ENCODE results near the gene DSCAML1. TPM values are rescaled to one million over a fixed set of nuclear protein-coding genes. Genes with fewer than 3 reads are reported as not detected.

DSCAML1 gene
- total and polyA plus RNA-seq, 2 of the 8 experiments (the other 6 are each of a cell fraction or from before 2014, with no cell fraction given): 0.19 to 0.24 TPM

DNA sequence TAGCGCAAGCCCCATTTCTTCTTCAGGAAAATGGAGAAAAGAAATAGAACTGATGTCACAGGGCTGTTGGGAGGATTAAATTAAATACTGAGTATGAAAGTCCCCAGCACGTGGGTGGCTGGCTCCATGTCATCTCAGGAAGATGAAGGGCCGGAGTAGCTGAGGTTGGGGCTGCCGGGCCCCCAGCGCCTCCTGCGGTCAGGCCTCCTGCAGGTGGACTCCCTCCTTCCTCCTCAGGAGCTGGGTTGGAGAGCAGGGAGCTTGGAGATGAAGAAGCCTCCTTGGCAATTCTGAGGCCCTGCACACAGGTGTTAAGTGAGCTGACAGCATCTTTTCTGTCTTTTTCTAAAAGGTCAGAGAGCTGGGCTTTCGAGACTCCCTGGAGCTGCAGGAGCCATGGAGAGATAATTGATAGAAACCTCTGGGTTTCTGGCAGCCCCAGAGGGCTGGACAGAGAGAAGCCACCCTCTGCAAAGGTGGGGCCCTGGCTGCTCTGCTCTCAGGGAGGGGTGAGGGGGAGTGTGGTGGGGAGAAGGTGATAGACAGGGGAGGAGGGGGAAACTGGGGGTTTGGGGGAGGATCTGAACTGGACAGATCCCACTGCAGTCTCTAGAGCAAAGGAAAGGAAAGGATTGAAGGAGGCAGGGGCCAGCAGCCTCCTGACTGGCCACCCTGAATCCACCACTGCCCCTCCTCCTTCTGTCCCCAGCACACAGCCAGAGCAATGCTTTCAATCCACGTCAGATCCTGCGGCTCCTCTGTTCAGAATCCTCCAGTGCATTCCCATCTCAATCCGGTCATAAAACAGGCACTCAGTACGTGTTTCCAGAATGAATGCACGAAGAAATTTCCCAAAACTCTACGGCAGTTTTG lies 258.5 kb downstream of the DSCAML1 start:
- CTCF ChIA-PET (ENCODE audit: partially characterized antibody): interaction anchor here (1.8 to 2.3 kb wide), 2 partner anchors 18 to 76 kb away, joined by 5 to 6 read pairs; no protein-coding TSS in a partner anchor
- TF ChIP-seq SP1 (IDR thresholded peaks at IDR 0.05; ENCODE audit: low read depth, low read length): no peak
- no peak for TF ChIP-seq POLR2A (IDR thresholded peaks at IDR 0.05; ENCODE audit: control extremely low read depth in 1 of 2, low read depth in 2 of 2, low read length in 2 of 2)
- TF ChIP-seq RNF2 (IDR thresholded peaks at IDR 0.05; ENCODE audit: borderline replicate concordance, low read depth, low read length, missing control alignments, poor library complexity, severe bottlenecking): no peak
- no peak for TF ChIP-seq POLR2AphosphoS5 (IDR thresholded peaks at IDR 0.05; ENCODE audit: low read depth, low read length)
- no peak for TF ChIP-seq KDM4A (IDR thresholded peaks at IDR 0.05; ENCODE audit: low read depth, low read length, severe bottlenecking)
- TF ChIP-seq RXRA (IDR thresholded peaks at IDR 0.05; ENCODE audit: insufficient read depth, low read depth, low read length): no peak
- TF ChIP-seq NANOG (IDR thresholded peaks at IDR 0.05; ENCODE audit: insufficient read depth, low read depth, low read length, poor library complexity, severe bottlenecking): no peak
- TF ChIP-seq YY1 (IDR thresholded peaks at IDR 0.05; ENCODE audit: low read depth, low read length): no peak
- no peak for TF ChIP-seq CHD1 (IDR thresholded peaks at IDR 0.05; ENCODE audit: low read depth, low read length)
- no peak for TF ChIP-seq SIN3A (conservative IDR thresholded peaks at IDR 0.05 in 1 of 2, IDR thresholded peaks at IDR 0.05 in 1 of 2; ENCODE audit: low read depth in 1 of 2, low read length in 2 of 2)
- no peak for TF ChIP-seq TAF7 (optimal IDR thresholded peaks at IDR 0.05; ENCODE audit: borderline replicate concordance, low read depth, low read length)
- TF ChIP-seq SP2 (IDR thresholded peaks at IDR 0.05; ENCODE audit: low read length): no peak

More for the DNA sequence above, 258.5 kb downstream of the DSCAML1 start:
- Histone ChIP-seq H3K9ac (replicated peaks in 1 of 4; ENCODE audit: extremely low read depth in 1 of 4, low read depth in 3 of 4, low read length in 3 of 4) (peak overlapping the region in 1 of 4 experiments; percentile 28; a peak in 1 of 7 replicates), H2BK5ac (ENCODE audit: low read depth, low read length) (no peak overlapping the region), H2AFZ (ENCODE audit: low read length) (no peak overlapping the region), H3K4ac (replicated peaks; ENCODE audit: insufficient read length, low read depth, low read length) (no peak overlapping the region), H4K8ac (ENCODE audit: extremely low read depth, insufficient read depth, low read length) (no peak overlapping the region; the same call in 1 of the 2 replicates), H2AK5ac (ENCODE audit: low read depth, low read length) (no peak overlapping the region), H3K36me3 (ENCODE audit: control insufficient read depth in 2 of 4, insufficient read depth in 4 of 4, low read length in 3 of 4) (no peaks in the 10 kb centered on the region), H3K18ac (ENCODE audit: extremely low read depth, low read length) (no peak overlapping the region; the same call in 1 of the 2 replicates), H3K9me3 (ENCODE audit: insufficient read depth in 2 of 2, low read depth in 1 of 2, low read length in 1 of 2) (no peaks in the 10 kb centered on the region), H2BK15ac (ENCODE audit: low read length) (no peak overlapping the region), H4K91ac (replicated peaks; ENCODE audit: insufficient read length, low read length) (no peak overlapping the region), H3K27ac (ENCODE audit: low read depth, low read length) (no peak overlapping the region), H3K4me3 (ENCODE audit: extremely low read depth in 1 of 4, insufficient read depth in 2 of 4, low read depth in 3 of 4, low read length in 4 of 4) (no peak overlapping the region), H3K4me1 (replicated peaks in 1 of 4; ENCODE audit: control insufficient read depth in 3 of 4, insufficient read depth in 4 of 4, low read length in 3 of 4) (peaks cover 0 to 2% (median 0%) of the 10 kb centered on the region in 4 experiments; a peak in 2 of 7 replicates), H2BK12ac (ENCODE audit: low read depth, low read length) (no peak overlapping the region), H3K23ac (ENCODE audit: insufficient read length) (no peak overlapping the region), H4K5ac (ENCODE audit: insufficient read length, low read depth, low read length) (no peak overlapping the region), H2BK20ac (ENCODE audit: low read length) (no peak overlapping the region), H2BK120ac (replicated peaks; ENCODE audit: low read depth, low read length) (no peak overlapping the region), H3K23me2 (ENCODE audit: low read depth, low read length) (no peaks in the 10 kb centered on the region), H3K14ac (ENCODE audit: insufficient read length) (no peak overlapping the region), H4K20me1 (replicated peaks in 1 of 2; ENCODE audit: control insufficient read depth in 1 of 2, insufficient read depth in 2 of 2, low read length in 2 of 2) (no peaks in the 10 kb centered on the region), H3K56ac (replicated peaks; ENCODE audit: insufficient read length, low read depth, low read length) (no peak overlapping the region), H3K79me2 (ENCODE audit: control insufficient read depth in 1 of 2, insufficient read depth in 2 of 2, low read length in 2 of 2) (no peaks in the 10 kb centered on the region), H3K27me3 (replicated peaks in 1 of 4; ENCODE audit: control insufficient read depth in 3 of 4, extremely low read depth in 1 of 4, insufficient read depth in 3 of 4, low read length in 3 of 4) (0 out of 7 replicates have a peak, but pooled peaks cover 0 to 1% (median 0%) of the 10 kb centered on the region in 4 experiments), H3K4me2 (ENCODE audit: insufficient read depth in 1 of 2, low read depth in 2 of 2, low read length in 2 of 2) (no peak overlapping the region; a peak in 1 of 4 replicates), H3K79me1 (ENCODE audit: low read depth, low read length) (no peaks in the 10 kb centered on the region)
- POLR2A ChIA-PET (ENCODE audit: partially characterized antibody): no interaction called here
- WGBS, 2 experiments (ENCODE audit: extremely low coverage in 1 of 2, insufficient coverage in 1 of 2, insufficient read length in 1 of 2, insufficient replicate concordance in 2 of 2, low coverage in 1 of 2, low lambda C conversion rate in 2 of 2, missing lambda C conversion rate in 1 of 2): 87% methylated on average over 13 of the region's 13 CpGs; no CpG with 5 or more reads in 1 of the 2 experiments
- no peak for DNase-seq (ENCODE audit: low read depth in 1 of 2, low spot score in 2 of 2)
- FAIRE-seq: no peak

All from H1 (cell line).